Lower lobe of right lung (tissue), 2 donors: ENCODE measurements around the gene GSTA2. TPM values are rescaled to one million over a fixed set of nuclear protein-coding genes. Genes with fewer than 3 reads are reported as not detected.

Source experiments
- ATAC-seq, 2 donors: fragments of 200-7000 bp; cut with Tn5 transposase; one replicate each; pipeline ENCODE4 v1.9.1; 2020 to 2022; ENCODE audit warnings: mild to moderate bottlenecking in 2 of 2, moderate library complexity in 2 of 2
- DNase-seq: peaks from one replicate; pipeline ENCODE4 v3.0.0-alpha.2; 2020
- H3K27ac ChIP-seq: fragments of 200-600 bp; one replicate; pipeline ENCODE4 v1.8.0; 2022
- H3K27me3 ChIP-seq: fragments of 200-600 bp; one replicate; pipeline ENCODE4 v1.8.0; 2022; ENCODE audit warnings: low read depth
- H3K36me3 ChIP-seq: fragments of 200-600 bp; one replicate; pipeline ENCODE4 v1.8.0; 2022; ENCODE audit warnings: mild to moderate bottlenecking
- H3K4me1 ChIP-seq: fragments of 200-600 bp; one replicate; pipeline ENCODE4 v1.8.0; 2022
- H3K4me3 ChIP-seq: fragments of 200-600 bp; one replicate; pipeline ENCODE4 v1.8.0; 2022; ENCODE audit warnings: mild to moderate bottlenecking
- H3K9me3 ChIP-seq: fragments of 200-600 bp; one replicate; pipeline ENCODE4 v1.8.0; 2022
- CTCF ChIP-seq: fragments of 200-600 bp; IDR thresholded peaks from one replicate; pipeline ENCODE4 v1.8.0; 2022; ENCODE audit warnings: antibody characterized with exemption, mild to moderate bottlenecking
- intact Hi-C: fragments of 100-400 bp; cut with DNase I; formaldehyde crosslinking; loops from one replicate; pipeline ENCODE4 v1.11.0; 2022
- total RNA-seq: library from RNA; stranded (reverse); fragmentation: NEBNext Ultra II Directional; extraction: Animal tissue kit (Norgen Biotek cat#: 25700); gene quantifications from one replicate; pipeline ENCODE4 v1.2.1, GENCODE V29; 2021
- donor health status: DM: no; HTN: yes; CAD: no; lungs with severe emphysema.

The GSTA2 gene
- total RNA-seq, 1 donor from 2014 or later: 4.8 TPM

GRCh38 chr6:52734072-52734471 lies 29.2 kb downstream of the GSTA2 start:
- ATAC-seq (no peak), DNase-seq (no peak)
- no peak overlapping the region for H3K4me3 ChIP-seq
- H3K27ac ChIP-seq: no peak overlapping the region
- H3K4me1 ChIP-seq: no peaks in the 10 kb centered on the region
- intact Hi-C loops: no loop called here
- no peaks in the 10 kb centered on the region for H3K36me3 ChIP-seq
- no peaks in the 10 kb centered on the region for H3K27me3 ChIP-seq
- H3K9me3 ChIP-seq: no peaks in the 10 kb centered on the region
- no peak for TF ChIP-seq CTCF

- TF ChIP-seq CTCF: no peak
- H3K27me3 ChIP-seq: no peaks in the 10 kb centered on the region
- H3K9me3 ChIP-seq: no peaks in the 10 kb centered on the region
- no peak overlapping the region for H3K27ac ChIP-seq
- no peaks in the 10 kb centered on the region for H3K36me3 ChIP-seq
- no peak overlapping the region for H3K4me3 ChIP-seq
- intact Hi-C loops: no loop called here
- DNase-seq (no peak), ATAC-seq (no peak)
- H3K4me1 ChIP-seq: no peaks in the 10 kb centered on the region
These were observed 30.1 kb downstream of the GSTA2 start for GRCh38 chr6:52733172-52733571.

- no peaks in the 10 kb centered on the region for H3K4me1 ChIP-seq
- no peaks in the 10 kb centered on the region for H3K36me3 ChIP-seq
- H3K27ac ChIP-seq: no peak overlapping the region
- no peak overlapping the region for H3K4me3 ChIP-seq
- ATAC-seq (no peak), DNase-seq (no peak)
- no peaks in the 10 kb centered on the region for H3K9me3 ChIP-seq
- H3K27me3 ChIP-seq: no peaks in the 10 kb centered on the region
- TF ChIP-seq CTCF: no peak
- intact Hi-C loops: no loop called here
These were observed 31.6 kb downstream of the GSTA2 start for GRCh38 chr6:52731719-52732118.

- intact Hi-C loops: no loop called here
These were observed 33.7 kb downstream of the GSTA2 start for GRCh38 chr6:52729576-52729975.

GRCh38 chr6:52728394-52728793 lies 34.9 kb downstream of the GSTA2 start:
- H3K36me3 ChIP-seq: no peaks in the 10 kb centered on the region
- H3K4me1 ChIP-seq: no peaks in the 10 kb centered on the region
- no peak overlapping the region for H3K27ac ChIP-seq
- TF ChIP-seq CTCF: no peak
- ATAC-seq (no peak), DNase-seq (no peak)
- intact Hi-C loops: no loop called here
- H3K9me3 ChIP-seq: no peaks in the 10 kb centered on the region
- no peaks in the 10 kb centered on the region for H3K27me3 ChIP-seq
- no peak overlapping the region for H3K4me3 ChIP-seq

More at GRCh38 chr6:52729576-52729975, 33.7 kb downstream of the GSTA2 start:
- no peak for ATAC-seq
- H3K9me3 ChIP-seq: no peaks in the 10 kb centered on the region
- H3K27ac ChIP-seq: no peak overlapping the region
- no peak for TF ChIP-seq CTCF
- H3K4me3 ChIP-seq: no peak overlapping the region
- H3K4me1 ChIP-seq: no peaks in the 10 kb centered on the region
- H3K36me3 ChIP-seq: no peaks in the 10 kb centered on the region
- no peak for DNase-seq
- no peaks in the 10 kb centered on the region for H3K27me3 ChIP-seq

GRCh38 chr6:52727908-52728307 lies 35.4 kb downstream of the GSTA2 start:
- no peak for ATAC-seq
- intact Hi-C loops: no loop called here
- H3K9me3 ChIP-seq: no peaks in the 10 kb centered on the region
- no peak for DNase-seq
- no peaks in the 10 kb centered on the region for H3K27me3 ChIP-seq
- H3K4me3 ChIP-seq: no peak overlapping the region
- no peaks in the 10 kb centered on the region for H3K36me3 ChIP-seq
- H3K27ac ChIP-seq: no peak overlapping the region
- no peak for TF ChIP-seq CTCF
- H3K4me1 ChIP-seq: no peaks in the 10 kb centered on the region
